ENCODE results near the gene SH3BP2. TPM values are rescaled to one million over a fixed set of nuclear protein-coding genes. Genes with fewer than 3 reads are reported as not detected.

Gene SH3BP2
- polyA plus RNA-seq, 1 donor (not counting 4 experiments of a cell fraction or from before 2014, with no cell fraction given): 11.2 TPM

GRCh38 chr4:2783790-2784189, 9.1 kb upstream of the SH3BP2 start:
- no peak overlapping the region for H3K9ac ChIP-seq (ENCODE audit: control insufficient read depth, extremely low read depth, insufficient read depth, low read length)
- H3K9me1 ChIP-seq (ENCODE audit: control insufficient read depth, extremely low read depth, insufficient read depth, low read length): no peaks in the 10 kb centered on the region
- no peak overlapping the region for H3K4me2 ChIP-seq (ENCODE audit: control insufficient read depth, extremely low read depth, insufficient read depth, low read depth, low read length)
- H3K9me3 ChIP-seq (ENCODE audit: control insufficient read depth, low read depth, low read length): no peaks in the 10 kb centered on the region
- no peaks in the 10 kb centered on the region for H3K4me1 ChIP-seq (ENCODE audit: control insufficient read depth, extremely low read depth, insufficient read depth, low read length)
- DNase-seq (ENCODE audit: low read depth, low spot score) (no peak), FAIRE-seq (no peak)
- no peak overlapping the region for H3K4me3 ChIP-seq (ENCODE audit: control insufficient read depth in 2 of 3, extremely low read depth in 1 of 3, insufficient read depth in 2 of 3, low read depth in 1 of 3, low read length in 3 of 3)
- no peaks in the 10 kb centered on the region for H4K20me1 ChIP-seq (ENCODE audit: control insufficient read depth, extremely low read depth, insufficient read depth, low read length)
- no peaks in the 10 kb centered on the region for H3K79me2 ChIP-seq (ENCODE audit: control insufficient read depth, insufficient read depth, low read length)
- dilution Hi-C loops (cut with MboI; ENCODE audit: extremely low pct_ligation_motif_present, low sequenced_read_pairs): no loop called here
- H3K27me3 ChIP-seq (ENCODE audit: control insufficient read depth, extremely low read depth, insufficient read depth, low read length): peaks cover 5% of the 10 kb centered on the region
- no peak overlapping the region for H2AFZ ChIP-seq (ENCODE audit: control insufficient read depth, low read length)
- H3K36me3 ChIP-seq (ENCODE audit: control insufficient read depth in 2 of 2, extremely low read depth in 1 of 2, insufficient read depth in 2 of 2, low read length in 2 of 2): no peaks in the 10 kb centered on the region
- no peak overlapping the region for H3K27ac ChIP-seq (ENCODE audit: control insufficient read depth, insufficient read depth, low read length)
- no peak for TF ChIP-seq EZH2 (IDR thresholded peaks at IDR 0.05; ENCODE audit: low read length)
- no peak for TF ChIP-seq CTCF (optimal IDR thresholded peaks at IDR 0.05 in 1 of 3, IDR thresholded peaks at IDR 0.05 in 1 of 3, conservative IDR thresholded peaks at IDR 0.05 in 1 of 3; ENCODE audit: extremely low read depth in 1 of 3, insufficient read depth in 2 of 3, low read length in 3 of 3)

GRCh38 chr4:2785613-2786012, 7.3 kb upstream of the SH3BP2 start:
- Histone ChIP-seq H3K9me3 (ENCODE audit: control insufficient read depth, low read depth, low read length) (no peaks in the 10 kb centered on the region), H3K79me2 (ENCODE audit: control insufficient read depth, insufficient read depth, low read length) (no peaks in the 10 kb centered on the region), H3K27me3 (ENCODE audit: control insufficient read depth, extremely low read depth, insufficient read depth, low read length) (peaks cover 8% of the 10 kb centered on the region), H4K20me1 (ENCODE audit: control insufficient read depth, extremely low read depth, insufficient read depth, low read length) (no peaks in the 10 kb centered on the region), H3K4me2 (ENCODE audit: control insufficient read depth, extremely low read depth, insufficient read depth, low read depth, low read length) (no peak overlapping the region), H3K4me3 (ENCODE audit: control insufficient read depth in 2 of 3, extremely low read depth in 1 of 3, insufficient read depth in 2 of 3, low read depth in 1 of 3, low read length in 3 of 3) (no peak overlapping the region), H3K9me1 (ENCODE audit: control insufficient read depth, extremely low read depth, insufficient read depth, low read length) (no peaks in the 10 kb centered on the region), H3K36me3 (ENCODE audit: control insufficient read depth in 2 of 2, extremely low read depth in 1 of 2, insufficient read depth in 2 of 2, low read length in 2 of 2) (no peaks in the 10 kb centered on the region), H3K9ac (ENCODE audit: control insufficient read depth, extremely low read depth, insufficient read depth, low read length) (no peak overlapping the region), H3K27ac (ENCODE audit: control insufficient read depth, insufficient read depth, low read length) (no peak overlapping the region), H2AFZ (ENCODE audit: control insufficient read depth, low read length) (no peak overlapping the region), H3K4me1 (ENCODE audit: control insufficient read depth, extremely low read depth, insufficient read depth, low read length) (no peaks in the 10 kb centered on the region)
- FAIRE-seq (no peak), DNase-seq (ENCODE audit: low read depth, low spot score) (no peak)
- no peak for TF ChIP-seq EZH2 (IDR thresholded peaks at IDR 0.05; ENCODE audit: low read length)
- dilution Hi-C loops (cut with MboI; ENCODE audit: extremely low pct_ligation_motif_present, low sequenced_read_pairs): no loop called here

GRCh38 chr4:2786152-2786671, 6.7 kb upstream of the SH3BP2 start:
- Histone ChIP-seq H3K4me1 (ENCODE audit: control insufficient read depth, extremely low read depth, insufficient read depth, low read length) (no peaks in the 10 kb centered on the region), H3K9me3 (ENCODE audit: control insufficient read depth, low read depth, low read length) (no peaks in the 10 kb centered on the region), H3K27ac (ENCODE audit: control insufficient read depth, insufficient read depth, low read length) (no peak overlapping the region), H3K9me1 (ENCODE audit: control insufficient read depth, extremely low read depth, insufficient read depth, low read length) (no peaks in the 10 kb centered on the region), H2AFZ (ENCODE audit: control insufficient read depth, low read length) (no peak overlapping the region), H3K4me3 (ENCODE audit: control insufficient read depth in 2 of 3, extremely low read depth in 1 of 3, insufficient read depth in 2 of 3, low read depth in 1 of 3, low read length in 3 of 3) (no peak overlapping the region), H4K20me1 (ENCODE audit: control insufficient read depth, extremely low read depth, insufficient read depth, low read length) (no peaks in the 10 kb centered on the region), H3K36me3 (ENCODE audit: control insufficient read depth in 2 of 2, extremely low read depth in 1 of 2, insufficient read depth in 2 of 2, low read length in 2 of 2) (no peaks in the 10 kb centered on the region), H3K4me2 (ENCODE audit: control insufficient read depth, extremely low read depth, insufficient read depth, low read depth, low read length) (no peak overlapping the region), H3K9ac (ENCODE audit: control insufficient read depth, extremely low read depth, insufficient read depth, low read length) (no peak overlapping the region), H3K79me2 (ENCODE audit: control insufficient read depth, insufficient read depth, low read length) (no peaks in the 10 kb centered on the region), H3K27me3 (ENCODE audit: control insufficient read depth, extremely low read depth, insufficient read depth, low read length) (peaks cover 10% of the 10 kb centered on the region)
- no peak for DNase-seq (ENCODE audit: low read depth, low spot score)
- no peak for TF ChIP-seq EZH2 (IDR thresholded peaks at IDR 0.05; ENCODE audit: low read length)
- TF ChIP-seq CTCF (optimal IDR thresholded peaks at IDR 0.05 in 1 of 3, IDR thresholded peaks at IDR 0.05 in 1 of 3, conservative IDR thresholded peaks at IDR 0.05 in 1 of 3; ENCODE audit: extremely low read depth in 1 of 3, insufficient read depth in 2 of 3, low read length in 3 of 3): no peak
- dilution Hi-C loops (cut with MboI; ENCODE audit: extremely low pct_ligation_motif_present, low sequenced_read_pairs): no loop called here
- no peak for FAIRE-seq

All from keratinocyte (primary cell).